ENCODE measurements around the gene KHSRP. TPM values are rescaled to one million over a fixed set of nuclear protein-coding genes. Genes with fewer than 3 reads are reported as not detected.
A peak's percentile ranks its signal among the peaks of the same experiment; 100 is the strongest.

The KHSRP gene
- total and polyA plus RNA-seq, 2 of the 13 experiments (the other 11 are each of a cell fraction or from before 2014, with no cell fraction given) = 72.1 to 129 TPM

DNA sequence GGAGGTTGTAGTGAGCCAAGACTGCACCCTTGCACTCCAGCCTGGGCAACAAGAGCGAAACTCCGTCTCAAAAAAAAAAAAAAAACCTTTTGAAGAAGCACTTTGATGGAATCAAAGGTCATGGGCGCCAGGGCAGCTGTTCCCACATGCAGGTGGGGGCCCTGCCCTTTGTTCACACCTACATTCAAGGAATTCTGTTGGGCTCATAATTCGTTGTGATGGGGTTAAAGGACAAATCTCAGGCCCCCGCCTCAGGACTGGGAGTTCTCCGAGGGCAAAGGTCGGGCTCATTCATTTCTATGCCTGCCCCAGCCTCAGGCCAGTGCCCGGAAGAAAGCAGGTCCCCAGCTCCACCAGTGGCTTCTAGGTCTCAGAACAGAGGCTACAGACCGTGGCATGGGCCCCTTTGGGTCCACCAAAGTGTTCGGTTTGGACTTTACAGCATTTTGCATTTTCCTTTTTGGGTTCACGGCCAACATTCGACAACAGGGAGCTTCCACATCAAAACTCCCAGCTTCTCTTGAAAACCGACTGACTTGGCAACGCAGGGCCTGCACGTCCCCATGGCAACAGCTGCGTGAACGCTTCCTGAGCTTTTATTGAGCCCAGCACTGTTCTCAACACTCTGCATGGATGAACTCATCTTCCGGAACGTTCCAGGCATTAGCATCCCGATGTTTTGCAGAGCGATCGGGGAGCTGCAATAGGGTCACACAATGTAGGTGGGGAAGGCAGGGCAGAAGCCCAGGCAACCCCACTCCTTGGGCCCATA, 21.6 kb downstream of the KHSRP start (continued):
- TF ChIP-seq, protein P1, sequence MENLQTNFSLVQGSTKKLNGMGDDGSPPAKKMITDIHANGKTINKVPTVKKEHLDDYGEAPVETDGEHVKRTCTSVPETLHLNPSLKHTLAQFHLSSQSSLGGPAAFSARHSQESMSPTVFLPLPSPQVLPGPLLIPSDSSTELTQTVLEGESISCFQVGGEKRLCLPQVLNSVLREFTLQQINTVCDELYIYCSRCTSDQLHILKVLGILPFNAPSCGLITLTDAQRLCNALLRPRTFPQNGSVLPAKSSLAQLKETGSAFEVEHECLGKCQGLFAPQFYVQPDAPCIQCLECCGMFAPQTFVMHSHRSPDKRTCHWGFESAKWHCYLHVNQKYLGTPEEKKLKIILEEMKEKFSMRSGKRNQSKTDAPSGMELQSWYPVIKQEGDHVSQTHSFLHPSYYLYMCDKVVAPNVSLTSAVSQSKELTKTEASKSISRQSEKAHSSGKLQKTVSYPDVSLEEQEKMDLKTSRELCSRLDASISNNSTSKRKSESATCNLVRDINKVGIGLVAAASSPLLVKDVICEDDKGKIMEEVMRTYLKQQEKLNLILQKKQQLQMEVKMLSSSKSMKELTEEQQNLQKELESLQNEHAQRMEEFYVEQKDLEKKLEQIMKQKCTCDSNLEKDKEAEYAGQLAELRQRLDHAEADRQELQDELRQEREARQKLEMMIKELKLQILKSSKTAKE (CRISPR knock-in tag; IDR thresholded peaks at IDR 0.05; ENCODE audit: borderline replicate concordance) = no peak
- TF ChIP-seq, protein P2, sequence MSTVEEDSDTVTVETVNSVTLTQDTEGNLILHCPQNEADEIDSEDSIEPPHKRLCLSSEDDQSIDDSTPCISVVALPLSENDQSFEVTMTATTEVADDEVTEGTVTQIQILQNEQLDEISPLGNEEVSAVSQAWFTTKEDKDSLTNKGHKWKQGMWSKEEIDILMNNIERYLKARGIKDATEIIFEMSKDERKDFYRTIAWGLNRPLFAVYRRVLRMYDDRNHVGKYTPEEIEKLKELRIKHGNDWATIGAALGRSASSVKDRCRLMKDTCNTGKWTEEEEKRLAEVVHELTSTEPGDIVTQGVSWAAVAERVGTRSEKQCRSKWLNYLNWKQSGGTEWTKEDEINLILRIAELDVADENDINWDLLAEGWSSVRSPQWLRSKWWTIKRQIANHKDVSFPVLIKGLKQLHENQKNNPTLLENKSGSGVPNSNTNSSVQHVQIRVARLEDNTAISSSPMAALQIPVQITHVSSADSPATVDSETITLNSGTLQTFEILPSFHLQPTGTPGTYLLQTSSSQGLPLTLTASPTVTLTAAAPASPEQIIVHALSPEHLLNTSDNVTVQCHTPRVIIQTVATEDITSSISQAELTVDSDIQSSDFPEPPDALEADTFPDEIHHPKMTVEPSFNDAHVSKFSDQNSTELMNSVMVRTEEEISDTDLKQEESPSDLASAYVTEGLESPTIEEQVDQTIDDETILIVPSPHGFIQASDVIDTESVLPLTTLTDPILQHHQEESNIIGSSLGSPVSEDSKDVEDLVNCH (CRISPR knock-in tag; IDR thresholded peaks at IDR 0.05) = no peak
- TF ChIP-seq NFYC (CRISPR knock-in tag; IDR thresholded peaks at IDR 0.05) = no peak
- TF ChIP-seq NCOR1 (IDR thresholded peaks at IDR 0.05; ENCODE audit: borderline replicate concordance, low read length) = peak; percentile 71
- TF ChIP-seq, protein P3, sequence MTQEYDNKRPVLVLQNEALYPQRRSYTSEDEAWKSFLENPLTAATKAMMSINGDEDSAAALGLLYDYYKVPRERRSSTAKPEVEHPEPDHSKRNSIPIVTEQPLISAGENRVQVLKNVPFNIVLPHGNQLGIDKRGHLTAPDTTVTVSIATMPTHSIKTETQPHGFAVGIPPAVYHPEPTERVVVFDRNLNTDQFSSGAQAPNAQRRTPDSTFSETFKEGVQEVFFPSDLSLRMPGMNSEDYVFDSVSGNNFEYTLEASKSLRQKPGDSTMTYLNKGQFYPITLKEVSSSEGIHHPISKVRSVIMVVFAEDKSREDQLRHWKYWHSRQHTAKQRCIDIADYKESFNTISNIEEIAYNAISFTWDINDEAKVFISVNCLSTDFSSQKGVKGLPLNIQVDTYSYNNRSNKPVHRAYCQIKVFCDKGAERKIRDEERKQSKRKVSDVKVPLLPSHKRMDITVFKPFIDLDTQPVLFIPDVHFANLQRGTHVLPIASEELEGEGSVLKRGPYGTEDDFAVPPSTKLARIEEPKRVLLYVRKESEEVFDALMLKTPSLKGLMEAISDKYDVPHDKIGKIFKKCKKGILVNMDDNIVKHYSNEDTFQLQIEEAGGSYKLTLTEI (CRISPR knock-in tag; conservative IDR thresholded peaks at IDR 0.05) = no peak
- TF ChIP-seq, protein P4, sequence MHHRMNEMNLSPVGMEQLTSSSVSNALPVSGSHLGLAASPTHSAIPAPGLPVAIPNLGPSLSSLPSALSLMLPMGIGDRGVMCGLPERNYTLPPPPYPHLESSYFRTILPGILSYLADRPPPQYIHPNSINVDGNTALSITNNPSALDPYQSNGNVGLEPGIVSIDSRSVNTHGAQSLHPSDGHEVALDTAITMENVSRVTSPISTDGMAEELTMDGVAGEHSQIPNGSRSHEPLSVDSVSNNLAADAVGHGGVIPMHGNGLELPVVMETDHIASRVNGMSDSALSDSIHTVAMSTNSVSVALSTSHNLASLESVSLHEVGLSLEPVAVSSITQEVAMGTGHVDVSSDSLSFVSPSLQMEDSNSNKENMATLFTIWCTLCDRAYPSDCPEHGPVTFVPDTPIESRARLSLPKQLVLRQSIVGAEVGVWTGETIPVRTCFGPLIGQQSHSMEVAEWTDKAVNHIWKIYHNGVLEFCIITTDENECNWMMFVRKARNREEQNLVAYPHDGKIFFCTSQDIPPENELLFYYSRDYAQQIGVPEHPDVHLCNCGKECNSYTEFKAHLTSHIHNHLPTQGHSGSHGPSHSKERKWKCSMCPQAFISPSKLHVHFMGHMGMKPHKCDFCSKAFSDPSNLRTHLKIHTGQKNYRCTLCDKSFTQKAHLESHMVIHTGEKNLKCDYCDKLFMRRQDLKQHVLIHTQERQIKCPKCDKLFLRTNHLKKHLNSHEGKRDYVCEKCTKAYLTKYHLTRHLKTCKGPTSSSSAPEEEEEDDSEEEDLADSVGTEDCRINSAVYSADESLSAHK (CRISPR knock-in tag; IDR thresholded peaks at IDR 0.05; ENCODE audit: borderline replicate concordance) = no peak
- TF ChIP-seq, protein P5, sequence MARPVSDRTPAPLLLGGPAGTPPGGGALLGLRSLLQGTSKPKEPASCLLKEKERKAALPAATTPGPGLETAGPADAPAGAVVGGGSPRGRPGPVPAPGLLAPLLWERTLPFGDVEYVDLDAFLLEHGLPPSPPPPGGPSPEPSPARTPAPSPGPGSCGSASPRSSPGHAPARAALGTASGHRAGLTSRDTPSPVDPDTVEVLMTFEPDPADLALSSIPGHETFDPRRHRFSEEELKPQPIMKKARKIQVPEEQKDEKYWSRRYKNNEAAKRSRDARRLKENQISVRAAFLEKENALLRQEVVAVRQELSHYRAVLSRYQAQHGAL (CRISPR knock-in tag; IDR thresholded peaks at IDR 0.05; ENCODE audit: not compliant biosample characterization) = no peak
- TF ChIP-seq, protein P6, sequence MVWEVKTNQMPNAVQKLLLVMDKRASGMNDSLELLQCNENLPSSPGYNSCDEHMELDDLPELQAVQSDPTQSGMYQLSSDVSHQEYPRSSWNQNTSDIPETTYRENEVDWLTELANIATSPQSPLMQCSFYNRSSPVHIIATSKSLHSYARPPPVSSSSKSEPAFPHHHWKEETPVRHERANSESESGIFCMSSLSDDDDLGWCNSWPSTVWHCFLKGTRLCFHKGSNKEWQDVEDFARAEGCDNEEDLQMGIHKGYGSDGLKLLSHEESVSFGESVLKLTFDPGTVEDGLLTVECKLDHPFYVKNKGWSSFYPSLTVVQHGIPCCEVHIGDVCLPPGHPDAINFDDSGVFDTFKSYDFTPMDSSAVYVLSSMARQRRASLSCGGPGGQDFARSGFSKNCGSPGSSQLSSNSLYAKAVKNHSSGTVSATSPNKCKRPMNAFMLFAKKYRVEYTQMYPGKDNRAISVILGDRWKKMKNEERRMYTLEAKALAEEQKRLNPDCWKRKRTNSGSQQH (CRISPR knock-in tag; IDR thresholded peaks at IDR 0.05; ENCODE audit: low read depth) = no peak
- TF ChIP-seq, protein P7, sequence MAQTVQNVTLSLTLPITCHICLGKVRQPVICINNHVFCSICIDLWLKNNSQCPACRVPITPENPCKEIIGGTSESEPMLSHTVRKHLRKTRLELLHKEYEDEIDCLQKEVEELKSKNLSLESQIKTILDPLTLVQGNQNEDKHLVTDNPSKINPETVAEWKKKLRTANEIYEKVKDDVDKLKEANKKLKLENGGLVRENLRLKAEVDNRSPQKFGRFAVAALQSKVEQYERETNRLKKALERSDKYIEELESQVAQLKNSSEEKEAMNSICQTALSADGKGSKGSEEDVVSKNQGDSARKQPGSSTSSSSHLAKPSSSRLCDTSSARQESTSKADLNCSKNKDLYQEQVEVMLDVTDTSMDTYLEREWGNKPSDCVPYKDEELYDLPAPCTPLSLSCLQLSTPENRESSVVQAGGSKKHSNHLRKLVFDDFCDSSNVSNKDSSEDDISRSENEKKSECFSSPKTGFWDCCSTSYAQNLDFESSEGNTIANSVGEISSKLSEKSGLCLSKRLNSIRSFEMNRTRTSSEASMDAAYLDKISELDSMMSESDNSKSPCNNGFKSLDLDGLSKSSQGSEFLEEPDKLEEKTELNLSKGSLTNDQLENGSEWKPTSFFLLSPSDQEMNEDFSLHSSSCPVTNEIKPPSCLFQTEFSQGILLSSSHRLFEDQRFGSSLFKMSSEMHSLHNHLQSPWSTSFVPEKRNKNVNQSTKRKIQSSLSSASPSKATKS (CRISPR knock-in tag; IDR thresholded peaks at IDR 0.05) = no peak
- peak; percentile 40; the same call in 1 of the 2 replicates for TF ChIP-seq HOXA3 (CRISPR knock-in tag; IDR thresholded peaks at IDR 0.05)
- no peak for TF ChIP-seq GTF2F1 (IDR thresholded peaks at IDR 0.05; ENCODE audit: low read length)
- no peak for TF ChIP-seq DNMT3B (CRISPR knock-in tag; conservative IDR thresholded peaks at IDR 0.05)
- 0 out of 2 replicates have a peak, but pooled peaks have one; percentile 49 for TF ChIP-seq ZNF253 (CRISPR knock-in tag; IDR thresholded peaks at IDR 0.05; ENCODE audit: borderline replicate concordance)
- TF ChIP-seq FOXK1 (CRISPR knock-in tag; IDR thresholded peaks at IDR 0.05; ENCODE audit: borderline replicate concordance, low read depth) = no peak
